ENCODE measurements around the gene FBH1.
"Not testable (repeated sequence)": the region's sequence is repeated elsewhere in the genome, so short reads cannot be mapped to it uniquely, and the experiment has no call there.

The FBH1 gene

DNA sequence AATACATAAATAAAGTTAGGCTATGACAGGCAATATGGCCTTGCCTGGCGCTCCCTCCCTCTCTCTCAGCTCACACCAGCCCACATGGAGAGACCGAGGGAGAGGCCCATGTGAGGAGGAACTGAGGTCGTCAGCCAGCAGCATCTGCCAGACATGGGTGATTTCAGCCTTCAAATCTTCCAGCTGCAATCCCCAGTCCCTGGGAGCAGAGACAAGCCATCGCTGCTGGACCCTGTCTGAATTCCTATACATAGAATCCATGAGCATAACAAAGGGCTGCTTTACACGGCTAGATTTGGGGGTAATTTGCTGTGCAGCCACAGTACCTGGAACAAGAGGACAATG is 35.9 kb upstream of the FBH1 start:
- DNase-seq (ENCODE audit: extremely low read depth, low read depth): no peak
- H3K4me3 ChIP-seq (replicated peaks; ENCODE audit: low read depth, low read length): no peak overlapping the region
- TF ChIP-seq, protein P1, sequence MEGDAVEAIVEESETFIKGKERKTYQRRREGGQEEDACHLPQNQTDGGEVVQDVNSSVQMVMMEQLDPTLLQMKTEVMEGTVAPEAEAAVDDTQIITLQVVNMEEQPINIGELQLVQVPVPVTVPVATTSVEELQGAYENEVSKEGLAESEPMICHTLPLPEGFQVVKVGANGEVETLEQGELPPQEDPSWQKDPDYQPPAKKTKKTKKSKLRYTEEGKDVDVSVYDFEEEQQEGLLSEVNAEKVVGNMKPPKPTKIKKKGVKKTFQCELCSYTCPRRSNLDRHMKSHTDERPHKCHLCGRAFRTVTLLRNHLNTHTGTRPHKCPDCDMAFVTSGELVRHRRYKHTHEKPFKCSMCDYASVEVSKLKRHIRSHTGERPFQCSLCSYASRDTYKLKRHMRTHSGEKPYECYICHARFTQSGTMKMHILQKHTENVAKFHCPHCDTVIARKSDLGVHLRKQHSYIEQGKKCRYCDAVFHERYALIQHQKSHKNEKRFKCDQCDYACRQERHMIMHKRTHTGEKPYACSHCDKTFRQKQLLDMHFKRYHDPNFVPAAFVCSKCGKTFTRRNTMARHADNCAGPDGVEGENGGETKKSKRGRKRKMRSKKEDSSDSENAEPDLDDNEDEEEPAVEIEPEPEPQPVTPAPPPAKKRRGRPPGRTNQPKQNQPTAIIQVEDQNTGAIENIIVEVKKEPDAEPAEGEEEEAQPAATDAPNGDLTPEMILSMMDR (IDR thresholded peaks at IDR 0.05; ENCODE audit: low read depth, low read length, missing control alignments): no peak

DNA sequence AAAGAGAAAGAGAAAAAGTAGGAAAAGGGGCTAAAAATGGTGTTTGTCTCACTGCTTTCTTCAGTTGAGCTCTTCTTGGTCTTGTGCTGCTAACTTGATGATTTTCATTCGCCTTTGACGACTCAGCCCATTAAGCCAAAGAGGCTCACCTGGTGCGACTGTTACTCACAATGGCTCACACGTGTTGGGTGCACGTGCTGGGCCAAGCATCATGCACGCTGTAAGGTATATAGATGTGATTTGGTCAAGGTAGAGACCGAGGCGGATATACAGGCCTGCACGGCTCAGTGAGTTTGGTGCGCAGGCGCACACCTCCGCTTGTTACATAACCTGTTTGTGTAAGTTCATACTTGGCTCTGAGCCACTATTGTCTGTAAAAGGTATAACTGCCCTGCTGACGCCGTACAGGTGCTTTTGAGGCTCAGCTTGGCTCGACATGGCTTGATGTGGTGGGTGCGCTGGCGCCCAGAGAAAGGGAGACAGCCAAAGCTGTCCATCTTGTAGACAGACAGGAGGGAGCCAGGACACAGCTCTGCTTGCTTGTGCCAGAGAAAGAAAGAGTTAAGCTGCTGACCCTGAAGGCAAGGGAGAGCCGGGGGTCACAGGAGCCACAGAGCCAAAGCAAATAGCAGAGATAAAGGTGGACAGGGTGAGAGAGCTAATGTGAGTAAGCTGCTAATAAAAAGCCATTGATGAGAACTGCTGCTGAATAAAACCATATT is 33.9 kb upstream of the FBH1 start:
- TF ChIP-seq, protein P1 (IDR thresholded peaks at IDR 0.05; ENCODE audit: low read depth, low read length, missing control alignments): no peak
- DNase-seq (ENCODE audit: extremely low read depth, low read depth): no peak
- H3K4me3 ChIP-seq (replicated peaks; ENCODE audit: low read depth, low read length): no peak overlapping the region

DNA sequence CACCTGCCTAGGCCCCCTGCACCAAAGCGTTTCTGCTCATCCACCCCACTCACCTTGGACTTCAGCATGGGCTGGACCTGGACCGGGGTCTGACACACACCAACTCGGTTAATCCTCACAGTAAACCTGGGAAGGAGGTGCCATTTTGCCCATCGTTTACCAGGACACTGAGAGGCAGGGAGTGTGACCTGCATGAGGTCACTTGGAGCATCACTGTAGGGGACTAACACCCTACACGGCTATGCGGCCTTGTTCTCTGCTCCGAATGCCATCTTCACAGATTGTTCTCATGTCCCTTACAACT is 33.4 kb upstream of the FBH1 start:
- TF ChIP-seq, protein P1 (IDR thresholded peaks at IDR 0.05; ENCODE audit: low read depth, low read length, missing control alignments): no peak
- DNase-seq (ENCODE audit: extremely low read depth, low read depth): no peak
- H3K4me3 ChIP-seq (replicated peaks; ENCODE audit: low read depth, low read length): no peak overlapping the region

DNA sequence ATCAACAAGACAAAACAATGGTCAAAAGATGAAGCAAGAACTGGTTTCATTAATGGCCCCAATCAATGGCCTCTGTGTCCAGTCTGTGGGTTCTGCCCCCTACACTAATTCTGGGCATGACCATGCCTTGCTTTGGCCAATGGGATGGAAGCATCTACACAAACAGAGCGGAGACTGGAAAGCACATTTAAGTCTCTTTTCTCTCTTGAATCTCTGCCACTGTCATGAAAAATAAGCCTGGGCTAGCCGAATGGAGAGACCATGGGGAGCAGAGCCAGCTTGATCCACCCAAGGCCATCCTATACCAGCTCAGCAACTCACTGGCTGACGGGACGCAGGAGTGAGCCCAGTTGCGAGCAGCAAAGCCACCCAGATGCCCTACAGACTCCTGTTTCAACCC is 31.2 kb upstream of the FBH1 start:
- no peak overlapping the region for H3K4me3 ChIP-seq (replicated peaks; ENCODE audit: low read depth, low read length)
- TF ChIP-seq, protein P1 (IDR thresholded peaks at IDR 0.05; ENCODE audit: low read depth, low read length, missing control alignments): no peak
- DNase-seq (ENCODE audit: extremely low read depth, low read depth): no peak

DNA sequence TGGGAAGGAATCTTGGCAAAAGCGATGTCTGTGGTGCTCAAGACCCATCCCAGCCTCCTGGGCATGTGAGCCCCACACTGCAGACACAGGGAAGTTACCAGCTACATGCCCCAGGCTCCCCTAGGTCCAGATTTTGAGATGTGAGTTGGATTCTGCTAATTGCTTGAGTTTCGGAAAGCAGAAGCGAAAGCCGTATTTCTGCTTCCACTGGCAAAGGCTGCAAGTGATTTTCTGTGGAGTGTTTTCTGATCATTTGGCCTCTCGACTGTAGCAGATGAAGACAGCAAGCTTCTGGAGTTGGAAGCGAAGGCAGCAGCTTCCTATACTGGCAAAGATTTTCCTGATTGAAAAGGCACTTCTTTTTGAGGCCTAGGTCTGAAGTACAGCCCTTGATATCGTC is 30.0 kb upstream of the FBH1 start:
- no peak overlapping the region for H3K4me3 ChIP-seq (replicated peaks; ENCODE audit: low read depth, low read length)
- DNase-seq (ENCODE audit: extremely low read depth, low read depth): no peak
- TF ChIP-seq, protein P1 (IDR thresholded peaks at IDR 0.05; ENCODE audit: low read depth, low read length, missing control alignments): no peak

DNA sequence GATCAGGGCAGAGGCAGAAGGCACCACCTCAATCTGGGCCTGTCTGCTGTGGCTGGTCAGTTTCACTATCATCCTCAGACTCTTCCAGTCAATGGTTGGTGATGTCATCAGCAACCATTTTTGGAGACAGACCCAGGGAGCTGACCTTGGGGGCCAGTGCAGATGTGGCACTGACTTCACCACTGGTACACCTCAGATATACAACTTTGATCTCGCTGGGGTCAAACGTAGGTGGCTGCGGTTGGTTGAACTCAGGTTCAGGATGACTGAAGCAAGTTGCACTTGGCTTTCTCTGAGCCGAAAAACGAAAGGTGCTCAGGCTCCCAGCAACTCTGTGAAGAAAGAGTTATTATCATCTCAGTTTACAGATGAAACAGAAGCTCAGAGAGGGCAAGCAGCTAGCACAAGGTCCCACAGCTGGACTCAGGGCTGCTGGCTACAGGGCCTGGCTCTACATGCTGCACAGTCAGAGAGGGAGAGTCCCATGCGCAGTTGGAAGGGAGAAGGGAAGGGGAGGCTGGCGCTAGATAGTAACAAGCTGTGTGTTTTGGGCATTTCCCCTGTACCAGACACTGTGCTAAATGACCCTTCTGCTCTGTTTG is 27.6 kb upstream of the FBH1 start:
- TF ChIP-seq, protein P1 (IDR thresholded peaks at IDR 0.05; ENCODE audit: low read depth, low read length, missing control alignments): no peak
- DNase-seq (ENCODE audit: extremely low read depth, low read depth): no peak
- H3K4me3 ChIP-seq (replicated peaks; ENCODE audit: low read depth, low read length): no peak overlapping the region

DNA sequence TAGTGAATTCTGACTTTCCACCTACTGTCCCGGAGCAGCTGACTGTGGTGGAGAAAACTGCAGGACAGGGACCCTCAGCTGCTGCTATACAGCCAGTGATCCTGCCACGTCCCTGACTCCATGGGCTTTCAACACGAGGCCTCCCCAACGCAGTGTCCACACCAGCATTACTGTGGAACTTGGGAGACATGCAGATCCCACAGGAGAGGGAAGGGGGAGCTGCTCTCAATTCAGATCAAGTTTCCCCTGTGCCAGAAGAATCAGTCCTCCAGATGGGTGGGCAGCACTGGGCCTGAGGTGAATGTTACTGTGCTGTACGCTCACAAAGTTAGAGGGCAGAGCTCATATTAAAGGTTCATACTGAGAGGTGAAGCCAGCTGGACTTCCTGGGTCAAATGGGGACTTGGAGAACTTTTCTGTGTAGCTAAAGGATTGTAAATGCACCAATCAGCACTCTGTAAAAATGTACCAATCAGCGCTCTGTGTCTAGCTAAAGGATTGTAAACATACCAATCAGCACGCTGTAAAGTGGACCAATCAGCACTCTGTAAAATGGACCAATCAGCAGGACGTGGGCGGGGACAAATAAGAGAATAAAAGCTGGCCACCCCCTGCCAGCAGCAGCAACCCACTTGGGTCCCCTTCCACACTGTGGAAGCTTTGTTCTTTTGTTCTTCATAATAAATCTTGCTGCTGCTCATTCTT is 26.9 kb upstream of the FBH1 start:
- not testable (repeated sequence) for DNase-seq (ENCODE audit: extremely low read depth, low read depth); H3K4me3 ChIP-seq (replicated peaks; ENCODE audit: low read depth, low read length)

DNA sequence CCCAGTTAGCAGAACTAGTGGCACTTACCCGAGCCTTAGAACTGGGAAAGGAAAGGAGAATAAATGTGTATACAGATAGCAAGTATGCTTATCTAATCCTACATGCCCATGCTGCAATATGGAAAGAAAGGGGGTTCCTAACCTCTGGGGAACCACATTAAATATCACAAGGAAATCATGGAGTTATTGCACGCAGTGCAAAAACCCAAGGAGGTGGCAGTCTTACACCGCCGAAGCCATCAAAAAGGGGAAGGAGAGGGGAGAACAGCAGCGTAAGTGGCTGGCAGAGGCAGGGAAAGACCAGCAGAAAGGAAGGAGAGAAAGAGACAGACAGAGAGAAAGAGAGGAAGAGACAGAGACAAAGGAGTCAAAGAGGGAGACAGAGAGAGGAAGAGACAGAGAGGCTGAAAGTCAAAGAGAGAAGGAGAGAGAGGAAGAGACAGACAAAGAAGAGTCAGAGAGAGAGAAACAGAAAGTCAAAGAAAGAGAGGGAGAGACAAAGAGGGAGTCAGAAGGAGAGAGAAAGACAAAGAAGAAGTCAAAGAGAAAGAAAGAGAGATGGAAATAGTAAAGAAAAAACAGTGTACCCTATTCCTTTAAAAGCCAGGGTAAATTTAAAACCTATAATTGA is 23.5 kb upstream of the FBH1 start:
- H3K4me3 ChIP-seq (replicated peaks; ENCODE audit: low read depth, low read length); DNase-seq (ENCODE audit: extremely low read depth, low read depth): not testable (repeated sequence)

DNA sequence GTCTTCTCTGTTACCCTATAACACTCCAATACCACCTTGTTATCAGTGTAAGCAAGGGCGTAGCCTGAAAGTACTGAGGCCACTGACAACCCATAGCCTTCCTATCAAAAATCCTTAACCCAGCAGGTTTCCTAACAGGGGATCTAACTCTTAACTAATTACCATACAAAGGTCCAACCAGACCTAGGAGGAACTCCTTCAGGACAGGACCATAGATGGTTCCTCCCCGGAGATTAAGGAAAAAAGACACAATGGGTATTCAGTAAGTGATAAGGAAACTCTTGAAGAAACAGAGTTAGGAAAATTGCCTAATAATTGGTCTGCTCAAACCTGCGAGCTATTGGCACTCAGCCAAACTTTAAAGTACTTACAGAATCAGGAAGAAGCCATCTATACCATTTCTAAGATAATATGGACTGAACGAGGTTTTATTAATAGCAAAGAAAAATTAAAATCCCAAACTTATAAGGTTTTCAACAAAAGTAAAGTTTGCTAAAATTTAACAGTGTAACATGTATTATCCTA is 22.9 kb upstream of the FBH1 start:
- not testable (repeated sequence) for H3K4me3 ChIP-seq (replicated peaks; ENCODE audit: low read depth, low read length); DNase-seq (ENCODE audit: extremely low read depth, low read depth)

DNA sequence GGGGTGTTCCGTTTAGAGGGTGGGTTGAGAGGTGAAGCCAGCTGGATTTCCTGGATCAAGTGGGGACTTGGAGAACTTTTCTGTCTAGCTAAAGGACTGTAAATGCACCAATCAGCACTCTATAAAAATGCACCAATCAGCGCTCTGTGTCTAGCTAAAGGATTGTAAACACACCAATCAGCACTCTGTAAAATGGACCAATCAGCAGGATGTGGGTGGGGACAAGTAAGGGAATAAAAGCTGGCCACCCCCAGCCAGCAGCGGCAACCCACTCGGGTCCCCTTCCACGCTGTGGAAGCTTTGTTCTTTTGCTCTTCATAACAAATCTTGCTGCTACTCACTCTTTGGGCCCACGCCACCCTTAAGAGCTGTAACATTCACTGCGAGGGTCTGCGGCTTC is 21.7 kb upstream of the FBH1 start:
- DNase-seq (ENCODE audit: extremely low read depth, low read depth); H3K4me3 ChIP-seq (replicated peaks; ENCODE audit: low read depth, low read length): not testable (repeated sequence)

All from HFF-Myc (cell line).